HG03108 (cell line): Measurements from ENCODE around the gene EPB41L4A.

ENCODE experiments used
- ATAC-seq: cut with Tn5 transposase; IDR thresholded peaks from one replicate; pipeline ENCODE4 v1.9.1; 2021; ENCODE audit warnings: moderate library complexity; ENCODE audit not compliant: unreplicated experiment

EPB41L4A gene

GRCh38 chr5:112122353-112122752, 296.7 kb downstream of the EPB41L4A start:
- no peak for ATAC-seq

- ATAC-seq: no peak
These were observed 297.8 kb downstream of the EPB41L4A start for GRCh38 chr5:112121258-112121657.

- ATAC-seq: peak; percentile 16
These were observed 299.1 kb downstream of the EPB41L4A start for GRCh38 chr5:112119969-112120368.

GRCh38 chr5:112119508-112119907, 299.6 kb downstream of the EPB41L4A start:
- ATAC-seq: peak; percentile 35

GRCh38 chr5:112117551-112117950, 301.5 kb downstream of the EPB41L4A start:
- no peak for ATAC-seq

- no peak for ATAC-seq
These were observed 302.7 kb downstream of the EPB41L4A start for GRCh38 chr5:112116371-112116770.

- ATAC-seq: no peak
These were observed 305.5 kb downstream of the EPB41L4A start for GRCh38 chr5:112113565-112113964.
